ENCODE results near the gene P2RX6. TPM values are rescaled to one million over a fixed set of nuclear protein-coding genes. Genes with fewer than 3 reads are reported as not detected.

P2RX6 gene
- total RNA-seq, 1 experiment from 2014 or later, result 1.1 TPM

GRCh38 chr22:20978419-20978818 is 36.5 kb upstream of the P2RX6 start:
- in situ Hi-C loops (cut with HindIII; ENCODE audit: low sequenced_read_pairs), result no loop called here
- DNase-seq (ENCODE audit: low spot score), result no peak

DNA sequence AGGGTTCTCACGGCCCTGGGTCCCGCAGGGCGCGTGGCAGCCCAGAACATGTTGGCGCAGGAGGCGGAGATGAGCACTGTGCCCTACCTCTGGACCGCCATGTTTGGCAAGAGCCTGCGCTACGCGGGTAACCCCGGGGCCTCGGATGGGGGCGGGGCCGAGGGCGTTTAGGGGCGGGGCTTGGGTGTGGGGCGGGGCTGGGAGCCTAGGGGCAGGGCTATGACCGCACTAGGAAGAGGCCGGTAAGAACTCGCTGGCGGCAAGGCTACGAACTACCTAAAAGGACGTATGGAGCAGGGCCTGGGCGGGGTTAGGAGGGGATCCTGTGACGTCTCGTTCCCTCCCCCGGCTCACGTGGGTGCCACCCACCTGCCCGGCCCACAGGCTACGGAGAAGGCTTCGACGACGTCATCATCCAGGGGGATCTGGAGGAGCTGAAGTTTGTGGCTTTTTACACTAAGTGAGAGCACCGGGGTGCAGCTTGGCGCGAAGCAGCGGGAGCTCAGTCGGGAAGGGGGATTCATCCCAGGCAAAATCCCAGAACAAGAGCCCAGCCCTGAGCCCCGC is 35.6 kb upstream of the P2RX6 start:
- DNase-seq (ENCODE audit: low spot score), result no peak

GRCh38 chr22:20979940-20980453 is 35.0 kb upstream of the P2RX6 start:
- in situ Hi-C loops (cut with HindIII; ENCODE audit: low sequenced_read_pairs), result no loop called here
- no peak for DNase-seq (ENCODE audit: low spot score)

More for the DNA sequence above, 35.6 kb upstream of the P2RX6 start:
- in situ Hi-C loops (cut with HindIII; ENCODE audit: low sequenced_read_pairs), result no loop called here

DNA sequence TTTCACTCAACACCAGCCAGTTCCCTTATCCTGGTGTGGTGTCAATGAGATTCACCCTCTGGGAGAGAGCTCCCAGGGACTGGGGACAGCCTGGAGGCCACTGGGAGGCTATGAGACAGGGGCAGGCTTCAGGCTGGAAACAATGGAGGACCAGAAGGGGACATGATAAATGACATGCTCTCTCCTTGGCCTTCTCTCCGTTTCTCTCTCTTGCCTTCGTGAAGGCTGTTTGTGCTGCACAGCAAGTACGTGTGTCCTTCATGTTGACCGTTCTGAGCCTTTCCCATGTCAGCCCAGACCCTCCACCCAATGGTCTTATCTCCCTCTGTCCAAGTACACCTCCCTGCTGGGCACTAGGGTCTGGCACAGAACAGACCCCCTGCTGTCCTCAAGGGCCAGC is 34.4 kb upstream of the P2RX6 start:
- in situ Hi-C loops (cut with HindIII; ENCODE audit: low sequenced_read_pairs), result no loop called here

GRCh38 chr22:20980938-20981722 is 33.8 kb upstream of the P2RX6 start:
- peak; percentile 2 for DNase-seq (ENCODE audit: low spot score)
- in situ Hi-C loops (cut with HindIII; ENCODE audit: low sequenced_read_pairs), result no loop called here

More for the DNA sequence above, 34.4 kb upstream of the P2RX6 start:
- DNase-seq (ENCODE audit: low spot score), result no peak

GRCh38 chr22:20981787-20982562 is 33.0 kb upstream of the P2RX6 start, which contains the start of gene LZTR1:
Gene LZTR1, plus strand, starts transcription at chr22:20982297. Its CDS starts 75 bp downstream, at chr22:20982372.
- DNase-seq (ENCODE audit: low spot score), result peak; percentile 82
- in situ Hi-C loops (cut with HindIII; ENCODE audit: low sequenced_read_pairs), result no loop called here

- no peak for DNase-seq (ENCODE audit: low spot score)
- in situ Hi-C loops (cut with HindIII; ENCODE audit: low sequenced_read_pairs), result no loop called here
These were observed 32.4 kb upstream of the P2RX6 start for GRCh38 chr22:20982563-20982882.

GRCh38 chr22:20983081-20983771 is 31.7 kb upstream of the P2RX6 start:
- no peak for DNase-seq (ENCODE audit: low spot score)

GRCh38 chr22:20985720-20986119 is 29.2 kb upstream of the P2RX6 start:
- in situ Hi-C loops (cut with HindIII; ENCODE audit: low sequenced_read_pairs), result no loop called here
- DNase-seq (ENCODE audit: low spot score), result no peak

More at GRCh38 chr22:20983081-20983771, 31.7 kb upstream of the P2RX6 start:
- in situ Hi-C loops (cut with HindIII; ENCODE audit: low sequenced_read_pairs), result no loop called here

GRCh38 chr22:20986365-20986764 is 28.6 kb upstream of the P2RX6 start:
- in situ Hi-C loops (cut with HindIII; ENCODE audit: low sequenced_read_pairs), result no loop called here

DNA sequence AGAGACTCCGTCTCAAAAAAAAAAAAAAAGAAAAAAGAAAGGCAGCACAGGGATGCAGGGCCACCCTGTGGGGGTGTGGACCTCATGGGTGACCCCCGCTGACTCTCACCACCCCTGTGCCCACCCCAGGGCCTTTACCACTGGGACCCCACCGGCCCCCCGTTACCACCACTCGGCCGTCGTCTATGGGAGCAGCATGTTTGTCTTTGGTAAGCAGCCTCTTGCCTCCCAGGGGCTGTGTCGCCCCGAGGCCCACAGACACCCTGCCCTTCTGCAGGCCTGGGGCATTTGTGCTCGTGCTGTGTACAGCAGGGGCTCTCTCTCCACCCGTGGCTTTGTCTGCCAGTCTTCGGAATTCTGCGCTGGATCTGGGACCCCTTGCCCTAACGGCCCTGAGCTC is 27.6 kb upstream of the P2RX6 start:
- no peak for DNase-seq (ENCODE audit: low spot score)
- in situ Hi-C loops (cut with HindIII; ENCODE audit: low sequenced_read_pairs), result no loop called here

More at GRCh38 chr22:20986365-20986764, 28.6 kb upstream of the P2RX6 start:
- no peak for DNase-seq (ENCODE audit: low spot score)

DNA sequence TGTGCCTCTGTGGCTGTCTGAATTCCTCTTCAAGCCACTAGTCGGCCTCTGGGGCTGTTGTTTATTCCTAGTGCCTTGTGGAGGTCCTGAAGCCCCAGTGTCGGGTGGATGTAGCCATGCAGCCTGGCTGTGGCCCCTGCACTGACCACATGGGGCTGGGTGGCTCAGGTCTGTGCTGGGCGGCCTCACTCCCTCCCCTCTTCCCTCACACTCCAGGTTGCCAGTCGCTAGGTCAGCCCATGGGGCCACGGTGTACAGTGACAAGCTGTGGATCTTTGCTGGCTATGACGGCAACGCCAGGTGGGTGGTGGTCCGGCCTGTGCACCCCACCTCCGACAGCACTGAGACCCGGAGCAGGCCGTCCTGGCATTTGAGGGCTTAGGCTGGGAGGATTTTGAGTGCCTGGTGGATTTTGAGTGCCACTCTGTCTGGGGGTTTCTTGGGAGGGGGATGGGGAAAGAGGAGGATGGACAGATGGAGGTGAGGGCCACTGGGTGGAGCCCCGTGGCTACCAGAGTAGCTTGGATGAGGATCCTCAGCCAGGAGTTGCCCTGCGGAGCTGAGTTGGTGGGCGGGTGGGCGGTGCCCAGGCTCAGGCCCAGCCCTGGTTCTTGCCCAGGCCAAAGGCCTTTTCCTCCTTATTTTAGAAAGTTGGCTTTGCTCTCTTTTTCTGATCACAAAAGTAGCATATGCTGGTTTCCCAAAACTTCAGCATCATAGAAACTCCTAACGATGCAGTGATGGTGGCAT is 26.2 kb upstream of the P2RX6 start:
- in situ Hi-C loops (cut with HindIII; ENCODE audit: low sequenced_read_pairs), result no loop called here
- DNase-seq (ENCODE audit: low spot score), result no peak

- in situ Hi-C loops (cut with HindIII; ENCODE audit: low sequenced_read_pairs), result no loop called here
- no peak for DNase-seq (ENCODE audit: low spot score)
These were observed 25.4 kb upstream of the P2RX6 start for GRCh38 chr22:20989323-20990138.

DNA sequence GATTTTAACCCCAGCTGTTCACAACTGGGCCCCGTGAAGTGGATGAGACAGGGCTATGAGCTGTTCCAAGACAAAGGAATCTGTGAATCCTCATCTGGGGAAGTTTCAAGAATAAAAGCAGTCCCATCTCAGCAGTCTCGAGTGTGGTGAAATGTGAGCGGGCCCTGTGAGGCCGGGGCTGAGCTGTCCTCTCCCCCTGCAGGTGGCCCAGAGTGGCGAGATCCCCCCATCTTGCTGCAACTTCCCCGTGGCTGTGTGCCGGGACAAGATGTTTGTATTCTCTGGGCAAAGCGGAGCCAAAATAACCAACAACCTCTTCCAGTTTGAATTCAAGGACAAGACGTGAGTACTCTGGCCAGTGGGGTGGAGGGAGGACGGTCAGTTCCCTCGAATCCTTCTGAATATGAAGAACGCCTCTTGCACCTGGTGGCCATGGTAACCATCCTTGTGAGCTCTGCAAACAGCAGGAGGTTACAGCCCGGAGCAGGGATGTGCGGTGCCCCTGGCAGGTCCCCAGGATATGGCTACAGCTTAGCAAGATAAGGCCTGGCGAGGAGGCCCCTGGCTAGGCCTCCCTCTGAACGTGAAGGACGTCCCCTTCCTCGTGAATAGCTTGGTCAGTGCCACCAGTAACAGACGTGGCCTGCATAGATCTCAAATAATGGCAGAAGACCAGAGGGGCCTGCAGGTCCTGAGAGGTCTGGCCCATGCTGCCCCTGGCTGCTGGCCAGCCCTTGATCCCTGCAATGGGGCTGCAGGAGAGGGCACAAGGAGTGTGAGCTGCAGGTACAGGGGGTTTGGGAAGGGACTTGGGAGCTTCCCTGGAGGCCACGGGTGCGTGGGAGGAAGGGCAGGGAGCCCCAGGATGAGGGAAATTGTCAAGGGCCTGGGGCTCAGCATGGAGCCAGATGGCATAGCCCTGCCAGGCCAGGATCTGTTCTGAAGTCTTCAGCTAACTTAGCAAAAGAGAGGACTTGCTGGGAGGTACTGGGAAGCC is 24.5 kb upstream of the P2RX6 start:
- in situ Hi-C loops (cut with HindIII; ENCODE audit: low sequenced_read_pairs), result no loop called here
- DNase-seq (ENCODE audit: low spot score), result no peak

DNA sequence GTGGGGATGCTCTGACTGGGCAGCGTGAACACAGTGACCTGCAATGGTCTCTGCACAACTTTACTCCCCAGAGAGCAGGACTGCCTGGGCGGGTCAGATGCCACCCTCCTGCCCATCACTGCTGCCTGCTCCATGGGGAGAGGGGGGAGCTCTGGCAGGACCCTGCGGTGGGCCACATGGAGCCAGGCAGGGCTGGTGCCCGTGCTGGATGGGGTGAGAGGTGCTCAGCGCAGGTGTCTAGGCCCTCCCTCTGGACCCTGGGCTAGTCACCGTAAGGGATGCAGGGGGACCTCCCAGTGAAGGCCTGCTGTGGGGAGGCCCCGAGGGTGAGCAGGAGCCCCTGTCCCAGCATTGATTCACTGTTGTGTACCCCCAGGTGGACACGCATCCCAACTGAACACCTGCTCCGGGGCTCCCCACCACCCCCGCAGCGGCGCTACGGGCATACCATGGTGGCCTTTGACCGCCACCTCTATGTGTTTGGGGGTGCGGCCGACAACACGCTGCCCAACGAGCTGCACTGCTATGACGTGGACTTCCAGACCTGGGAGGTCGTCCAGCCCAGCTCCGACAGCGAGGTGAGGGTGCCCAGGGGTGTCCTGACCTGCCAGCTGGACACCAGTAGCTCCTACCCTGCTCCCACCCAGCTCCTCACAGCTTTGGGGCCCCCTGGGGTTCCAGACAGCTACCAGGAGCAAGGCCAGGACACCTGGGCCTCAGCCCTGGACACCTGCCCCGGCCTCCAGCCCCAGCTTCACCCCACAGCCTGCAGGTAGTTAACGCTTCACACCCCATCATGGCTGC is 23.5 kb upstream of the P2RX6 start:
- in situ Hi-C loops (cut with HindIII; ENCODE audit: low sequenced_read_pairs), result no loop called here
- no peak for DNase-seq (ENCODE audit: low spot score)

- no peak for DNase-seq (ENCODE audit: low spot score)
- in situ Hi-C loops (cut with HindIII; ENCODE audit: low sequenced_read_pairs), result no loop called here
These were observed 22.9 kb upstream of the P2RX6 start for GRCh38 chr22:20992056-20992442.

Data from G401 (cell line).